ENCODE results near the gene TMEM39A. TPM values are rescaled to one million over a fixed set of nuclear protein-coding genes. Genes with fewer than 3 reads are reported as not detected.

TMEM39A gene
- total RNA-seq, 1 donor from 2014 or later, result 52.2 TPM

GRCh38 chr3:119401503-119402440 lies 61.6 kb downstream of the TMEM39A start:
- no peak for DNase-seq
- no peaks in the 10 kb centered on the region for H3K9me3 Mint-ChIP-seq
- H3K4me1 Mint-ChIP-seq, result peaks cover 14% of the 10 kb centered on the region
- H3K27me3 Mint-ChIP-seq, result no peaks in the 10 kb centered on the region
- peaks cover 6% of the 10 kb centered on the region for H3K36me3 Mint-ChIP-seq (ENCODE audit: low read depth)
- intact Hi-C loops (cut with micrococcal nuclease), result no loop called here
- H3K27ac Mint-ChIP-seq, result no peak overlapping the region
- no peak overlapping the region for H3K4me3 Mint-ChIP-seq

- Mint-ChIP-seq H3K36me3 (ENCODE audit: low read depth) (peaks cover 6% of the 10 kb centered on the region), H3K4me3 (no peak overlapping the region), H3K27me3 (no peaks in the 10 kb centered on the region), H3K27ac (no peak overlapping the region), H3K4me1 (peaks cover 19% of the 10 kb centered on the region), H3K9me3 (no peaks in the 10 kb centered on the region)
- intact Hi-C loops (cut with micrococcal nuclease), result no loop called here
- no peak for DNase-seq
Measured at GRCh38 chr3:119401069-119401468, 62.3 kb downstream of the TMEM39A start.

GRCh38 chr3:119400466-119400865 lies 62.9 kb downstream of the TMEM39A start:
- Mint-ChIP-seq H3K27ac (no peak overlapping the region), H3K9me3 (no peaks in the 10 kb centered on the region), H3K4me1 (peaks cover 25% of the 10 kb centered on the region), H3K4me3 (no peak overlapping the region), H3K36me3 (ENCODE audit: low read depth) (peaks cover 8% of the 10 kb centered on the region), H3K27me3 (no peaks in the 10 kb centered on the region)
- intact Hi-C loops (cut with micrococcal nuclease), result no loop called here
- no peak for DNase-seq

- Mint-ChIP-seq H3K27me3 (no peaks in the 10 kb centered on the region), H3K27ac (no peak overlapping the region), H3K9me3 (no peaks in the 10 kb centered on the region), H3K4me3 (no peak overlapping the region), H3K36me3 (ENCODE audit: low read depth) (peaks cover 12% of the 10 kb centered on the region), H3K4me1 (peaks cover 31% of the 10 kb centered on the region)
- no peak for DNase-seq
- intact Hi-C loops (cut with micrococcal nuclease), result loop anchor here (1.0 kb wide), 1 partner anchor 74 kb away; no protein-coding TSS in a partner anchor
Measured at GRCh38 chr3:119396870-119397269, 66.5 kb downstream of the TMEM39A start.

GRCh38 chr3:119395923-119396358 lies 67.5 kb downstream of the TMEM39A start:
- H3K4me3 Mint-ChIP-seq, result no peak overlapping the region
- DNase-seq, result no peak
- no peaks in the 10 kb centered on the region for H3K27me3 Mint-ChIP-seq
- peaks cover 14% of the 10 kb centered on the region for H3K36me3 Mint-ChIP-seq (ENCODE audit: low read depth)
- no peaks in the 10 kb centered on the region for H3K9me3 Mint-ChIP-seq
- H3K27ac Mint-ChIP-seq, result peak overlapping the region; percentile 61
- intact Hi-C loops (cut with micrococcal nuclease), result loop anchor here (1.0 kb wide), 1 partner anchor 73 kb away; no protein-coding TSS in a partner anchor
- H3K4me1 Mint-ChIP-seq, result peaks cover 26% of the 10 kb centered on the region

GRCh38 chr3:119388577-119388976 lies 74.8 kb downstream of the TMEM39A start:
- intact Hi-C loops (cut with micrococcal nuclease), result no loop called here
- H3K27me3 Mint-ChIP-seq, result no peaks in the 10 kb centered on the region
- DNase-seq, result no peak
- no peak overlapping the region for H3K27ac Mint-ChIP-seq
- H3K4me1 Mint-ChIP-seq, result no peaks in the 10 kb centered on the region
- peaks cover 8% of the 10 kb centered on the region for H3K36me3 Mint-ChIP-seq (ENCODE audit: low read depth)
- no peak overlapping the region for H3K4me3 Mint-ChIP-seq
- H3K9me3 Mint-ChIP-seq, result no peaks in the 10 kb centered on the region

GRCh38 chr3:119382134-119382533 lies 81.3 kb downstream of the TMEM39A start:
- no peak overlapping the region for H3K4me3 Mint-ChIP-seq
- no peaks in the 10 kb centered on the region for H3K4me1 Mint-ChIP-seq
- no peaks in the 10 kb centered on the region for H3K27me3 Mint-ChIP-seq
- intact Hi-C loops (cut with micrococcal nuclease), result no loop called here
- no peak for DNase-seq
- H3K36me3 Mint-ChIP-seq (ENCODE audit: low read depth), result no peaks in the 10 kb centered on the region
- no peaks in the 10 kb centered on the region for H3K9me3 Mint-ChIP-seq
- no peak overlapping the region for H3K27ac Mint-ChIP-seq

GRCh38 chr3:119380697-119381096 lies 82.7 kb downstream of the TMEM39A start:
- no peaks in the 10 kb centered on the region for H3K36me3 Mint-ChIP-seq (ENCODE audit: low read depth)
- H3K27me3 Mint-ChIP-seq, result no peaks in the 10 kb centered on the region
- no peaks in the 10 kb centered on the region for H3K4me1 Mint-ChIP-seq
- H3K4me3 Mint-ChIP-seq, result no peak overlapping the region
- H3K9me3 Mint-ChIP-seq, result no peaks in the 10 kb centered on the region
- intact Hi-C loops (cut with micrococcal nuclease), result no loop called here
- no peak overlapping the region for H3K27ac Mint-ChIP-seq
- no peak for DNase-seq

Other genes starting within 250 kb of the TMEM39A start
- gene B4GALT4, start 222.7 kb downstream of the TMEM39A start, total RNA-seq, result 14.8 and 15.5 TPM in 2 replicates
- gene ARHGAP31, start 169.2 kb downstream of the TMEM39A start, total RNA-seq, result 9.5 and 11.0 TPM in 2 replicates
- gene POGLUT1, start 5.3 kb upstream of the TMEM39A start, total RNA-seq, result 23.9 and 25.6 TPM in 2 replicates
- gene TIMMDC1, start 34.9 kb upstream of the TMEM39A start, total RNA-seq, result 113 and 117 TPM in 2 replicates
- gene CD80, start 96.0 kb upstream of the TMEM39A start, total RNA-seq, result 12.5 and 13.0 TPM in 2 replicates
- 3.6 and 4.2 TPM in 2 replicates for gene ADPRH, start 115.9 kb upstream of the TMEM39A start, total RNA-seq
- gene PLA1A, start 134.3 kb upstream of the TMEM39A start, total RNA-seq, result 0.26 and 0.31 TPM in 2 replicates
- gene POPDC2, start 197.0 kb upstream of the TMEM39A start, total RNA-seq, result 0.63 and 0.66 TPM in 2 replicates
- 61.0 and 70.0 TPM in 2 replicates for gene COX17, start 213.8 kb upstream of the TMEM39A start, total RNA-seq
- 0.26 TPM in 1 of 2 replicates, not detected in the other for gene CFAP91, start 239.4 kb upstream of the TMEM39A start, total RNA-seq